ENCODE results near the gene PAK5.

Gene PAK5

GRCh38 chr20:9740486-9740885 is 98.4 kb downstream of the PAK5 start:
- Histone ChIP-seq H3K36me3 (ENCODE audit: control insufficient read depth, insufficient read depth, low read length) (no peaks in the 10 kb centered on the region), H3K27me3 (ENCODE audit: control insufficient read depth, insufficient read depth, low read length) (no peaks in the 10 kb centered on the region), H3K27ac (no peak overlapping the region), H3K9ac (no peak overlapping the region), H3K79me2 (no peaks in the 10 kb centered on the region), H3K4me3 (ENCODE audit: low read depth, low read length) (no peak overlapping the region), H2AFZ (no peak overlapping the region), H3K9me3 (ENCODE audit: control insufficient read depth, low read length) (no peaks in the 10 kb centered on the region), H3K4me1 (peaks cover 4% of the 10 kb centered on the region), H3K4me2 (ENCODE audit: low read length) (no peak overlapping the region)
- TF ChIP-seq CTCF (IDR thresholded peaks at IDR 0.05) = no peak

GRCh38 chr20:9739991-9740390 is 98.9 kb downstream of the PAK5 start:
- Histone ChIP-seq H3K79me2 (no peaks in the 10 kb centered on the region), H3K9me3 (ENCODE audit: control insufficient read depth, low read length) (no peaks in the 10 kb centered on the region), H2AFZ (no peak overlapping the region), H3K4me3 (ENCODE audit: low read depth, low read length) (no peak overlapping the region), H3K27ac (no peak overlapping the region), H3K4me1 (peaks cover 4% of the 10 kb centered on the region), H3K4me2 (ENCODE audit: low read length) (no peak overlapping the region), H3K27me3 (ENCODE audit: control insufficient read depth, insufficient read depth, low read length) (no peaks in the 10 kb centered on the region), H3K9ac (no peak overlapping the region), H3K36me3 (ENCODE audit: control insufficient read depth, insufficient read depth, low read length) (no peaks in the 10 kb centered on the region)
- TF ChIP-seq CTCF (IDR thresholded peaks at IDR 0.05) = no peak

GRCh38 chr20:9736373-9736772 is 102.5 kb downstream of the PAK5 start:
- H3K4me3 ChIP-seq (ENCODE audit: low read depth, low read length) = no peak overlapping the region
- no peak for TF ChIP-seq CTCF (IDR thresholded peaks at IDR 0.05)
- no peak overlapping the region for H3K9ac ChIP-seq
- H3K4me1 ChIP-seq = peaks cover 4% of the 10 kb centered on the region
- no peaks in the 10 kb centered on the region for H3K27me3 ChIP-seq (ENCODE audit: control insufficient read depth, insufficient read depth, low read length)
- no peaks in the 10 kb centered on the region for H3K36me3 ChIP-seq (ENCODE audit: control insufficient read depth, insufficient read depth, low read length)
- H3K4me2 ChIP-seq (ENCODE audit: low read length) = no peak overlapping the region
- H2AFZ ChIP-seq = no peak overlapping the region
- H3K9me3 ChIP-seq (ENCODE audit: control insufficient read depth, low read length) = no peaks in the 10 kb centered on the region
- H3K27ac ChIP-seq = no peak overlapping the region
- H3K79me2 ChIP-seq = no peaks in the 10 kb centered on the region

- Histone ChIP-seq H3K4me2 (ENCODE audit: low read length) (no peak overlapping the region), H3K27ac (no peak overlapping the region), H2AFZ (no peak overlapping the region), H3K4me1 (no peaks in the 10 kb centered on the region), H3K27me3 (ENCODE audit: control insufficient read depth, insufficient read depth, low read length) (no peaks in the 10 kb centered on the region), H3K4me3 (ENCODE audit: low read depth, low read length) (no peak overlapping the region), H3K9me3 (ENCODE audit: control insufficient read depth, low read length) (no peaks in the 10 kb centered on the region), H3K36me3 (ENCODE audit: control insufficient read depth, insufficient read depth, low read length) (no peaks in the 10 kb centered on the region), H3K79me2 (no peaks in the 10 kb centered on the region), H3K9ac (no peak overlapping the region)
- no peak for TF ChIP-seq CTCF (IDR thresholded peaks at IDR 0.05)
Measured at GRCh38 chr20:9723501-9724202, 115.2 kb downstream of the PAK5 start.

- Histone ChIP-seq H3K79me2 (no peaks in the 10 kb centered on the region), H3K9ac (no peak overlapping the region), H3K27me3 (ENCODE audit: control insufficient read depth, insufficient read depth, low read length) (no peaks in the 10 kb centered on the region), H3K36me3 (ENCODE audit: control insufficient read depth, insufficient read depth, low read length) (no peaks in the 10 kb centered on the region), H3K4me3 (ENCODE audit: low read depth, low read length) (no peak overlapping the region), H3K27ac (no peak overlapping the region), H3K9me3 (ENCODE audit: control insufficient read depth, low read length) (no peaks in the 10 kb centered on the region), H3K4me2 (ENCODE audit: low read length) (no peak overlapping the region), H2AFZ (no peak overlapping the region), H3K4me1 (no peaks in the 10 kb centered on the region)
- TF ChIP-seq CTCF (IDR thresholded peaks at IDR 0.05) = no peak
Measured at GRCh38 chr20:9711872-9712271, 127.0 kb downstream of the PAK5 start.
